Ishikawa (cell line): Measurements from ENCODE around the gene MED15.

Experiments used
- CEBPB ChIP-seq: IDR thresholded peaks from 2 replicates; pipeline ENCODE4 v1.6.1; 2012
- CREB1 ChIP-seq: IDR thresholded peaks from 2 replicates; pipeline ENCODE4 v1.6.1; 2012; ENCODE audit warnings: low read depth
- EGR1 ChIP-seq: IDR thresholded peaks from 2 replicates; pipeline ENCODE4 v1.6.1; 2012
- EP300 ChIP-seq: IDR thresholded peaks from 2 replicates; pipeline ENCODE4 v1.6.1; 2012; ENCODE audit warnings: borderline replicate concordance
- FOXM1 ChIP-seq: IDR thresholded peaks from 2 replicates; pipeline ENCODE4 v1.6.1; 2012; ENCODE audit warnings: low read depth, borderline replicate concordance
- MAX ChIP-seq: IDR thresholded peaks from 2 replicates; pipeline ENCODE4 v1.6.1; 2012
- NFIC ChIP-seq: IDR thresholded peaks from 2 replicates; pipeline ENCODE4 v1.6.1; 2012
- RAD21 ChIP-seq: IDR thresholded peaks from 2 replicates; pipeline ENCODE4 v1.6.1; 2012; ENCODE audit warnings: low read depth
- TAF1 ChIP-seq: IDR thresholded peaks from 2 replicates; pipeline ENCODE4 v1.6.1; 2012; ENCODE audit warnings: low read depth, mild to moderate bottlenecking
- TCF12 ChIP-seq: IDR thresholded peaks from 2 replicates; pipeline ENCODE4 v1.6.1; 2012; ENCODE audit warnings: low read depth
- TEAD4 ChIP-seq: IDR thresholded peaks from 2 replicates; pipeline ENCODE4 v1.6.1; 2012
- YY1 ChIP-seq: IDR thresholded peaks from 2 replicates; pipeline ENCODE4 v1.6.1; 2012; ENCODE audit warnings: low read depth
- ZBTB7A ChIP-seq: IDR thresholded peaks from 2 replicates; pipeline ENCODE4 v1.6.1; 2012; ENCODE audit warnings: low read depth
- TF ChIP-seq, protein P1 (sequence below): IDR thresholded peaks from 2 replicates; pipeline ENCODE4 v1.6.1; 2012; ENCODE audit warnings: low read depth, mild to moderate bottlenecking
- TF ChIP-seq, protein P2 (sequence below): IDR thresholded peaks from 2 replicates; pipeline ENCODE4 v1.6.1; 2012

MED15 gene

GRCh38 chr22:20577549-20577975 is 70.2 kb downstream of the MED15 start:
- TF ChIP-seq FOXM1 = no peak
- no peak for TF ChIP-seq RAD21
- no peak for TF ChIP-seq ZBTB7A
- TF ChIP-seq NFIC = no peak
- TF ChIP-seq TAF1 = no peak
- no peak for TF ChIP-seq TEAD4

- no peak for TF ChIP-seq TEAD4
- no peak for TF ChIP-seq EGR1
- TF ChIP-seq, protein P1, sequence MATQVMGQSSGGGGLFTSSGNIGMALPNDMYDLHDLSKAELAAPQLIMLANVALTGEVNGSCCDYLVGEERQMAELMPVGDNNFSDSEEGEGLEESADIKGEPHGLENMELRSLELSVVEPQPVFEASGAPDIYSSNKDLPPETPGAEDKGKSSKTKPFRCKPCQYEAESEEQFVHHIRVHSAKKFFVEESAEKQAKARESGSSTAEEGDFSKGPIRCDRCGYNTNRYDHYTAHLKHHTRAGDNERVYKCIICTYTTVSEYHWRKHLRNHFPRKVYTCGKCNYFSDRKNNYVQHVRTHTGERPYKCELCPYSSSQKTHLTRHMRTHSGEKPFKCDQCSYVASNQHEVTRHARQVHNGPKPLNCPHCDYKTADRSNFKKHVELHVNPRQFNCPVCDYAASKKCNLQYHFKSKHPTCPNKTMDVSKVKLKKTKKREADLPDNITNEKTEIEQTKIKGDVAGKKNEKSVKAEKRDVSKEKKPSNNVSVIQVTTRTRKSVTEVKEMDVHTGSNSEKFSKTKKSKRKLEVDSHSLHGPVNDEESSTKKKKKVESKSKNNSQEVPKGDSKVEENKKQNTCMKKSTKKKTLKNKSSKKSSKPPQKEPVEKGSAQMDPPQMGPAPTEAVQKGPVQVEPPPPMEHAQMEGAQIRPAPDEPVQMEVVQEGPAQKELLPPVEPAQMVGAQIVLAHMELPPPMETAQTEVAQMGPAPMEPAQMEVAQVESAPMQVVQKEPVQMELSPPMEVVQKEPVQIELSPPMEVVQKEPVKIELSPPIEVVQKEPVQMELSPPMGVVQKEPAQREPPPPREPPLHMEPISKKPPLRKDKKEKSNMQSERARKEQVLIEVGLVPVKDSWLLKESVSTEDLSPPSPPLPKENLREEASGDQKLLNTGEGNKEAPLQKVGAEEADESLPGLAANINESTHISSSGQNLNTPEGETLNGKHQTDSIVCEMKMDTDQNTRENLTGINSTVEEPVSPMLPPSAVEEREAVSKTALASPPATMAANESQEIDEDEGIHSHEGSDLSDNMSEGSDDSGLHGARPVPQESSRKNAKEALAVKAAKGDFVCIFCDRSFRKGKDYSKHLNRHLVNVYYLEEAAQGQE = no peak
- no peak for TF ChIP-seq YY1
- TF ChIP-seq FOXM1 = no peak
- TF ChIP-seq NFIC = 0 out of 2 replicates have a peak, but pooled peaks have one; percentile 6
These were observed 70.8 kb downstream of the MED15 start for GRCh38 chr22:20578192-20578591.

GRCh38 chr22:20578707-20579106 is 71.3 kb downstream of the MED15 start:
- TF ChIP-seq TAF1 = no peak
- no peak for TF ChIP-seq RAD21
- no peak for TF ChIP-seq EP300
- no peak for TF ChIP-seq CEBPB

DNA sequence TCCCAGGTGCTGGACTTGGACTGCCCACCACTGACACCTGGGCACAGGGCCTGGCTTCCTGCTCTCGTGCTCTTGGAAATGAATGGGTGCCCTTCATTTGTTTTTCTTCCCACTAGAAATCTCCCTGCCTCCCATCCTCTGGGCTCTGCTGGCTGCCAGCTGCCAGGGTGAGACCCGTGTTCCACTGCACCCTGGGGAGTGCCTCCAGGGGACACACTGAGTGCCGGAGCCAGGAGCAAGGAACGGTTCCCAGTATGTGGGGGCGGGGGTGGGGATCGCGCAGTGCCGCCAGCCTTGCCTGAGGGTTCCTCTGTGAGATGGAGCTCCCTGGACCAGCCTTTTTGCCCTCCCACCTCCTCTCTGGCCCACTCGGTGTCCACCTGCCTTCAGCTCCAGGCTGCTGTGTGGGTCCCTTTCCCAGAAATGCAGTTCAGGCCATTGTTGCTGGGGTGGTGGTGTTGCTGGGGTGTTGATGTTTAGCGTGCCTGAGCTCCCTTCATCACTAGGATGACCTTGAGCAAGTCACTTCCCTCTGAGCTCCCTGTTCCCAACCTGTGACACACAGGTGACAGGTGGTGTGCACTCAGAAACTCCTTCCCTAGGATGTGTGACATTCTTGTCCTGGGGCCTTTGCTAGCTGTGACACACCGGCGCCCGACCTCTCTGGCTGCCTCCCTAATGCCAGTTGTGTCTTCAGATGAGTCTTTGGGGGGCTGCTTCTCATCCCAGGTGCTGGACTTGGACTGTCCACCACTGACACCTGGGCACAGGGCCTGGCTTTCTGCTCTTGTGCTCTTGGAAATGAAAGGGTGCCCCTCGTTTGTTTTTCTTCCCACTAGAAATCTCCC is 72.1 kb downstream of the MED15 start:
- TF ChIP-seq YY1 = no peak
- TF ChIP-seq TAF1 = no peak
- TF ChIP-seq CEBPB = no peak
- TF ChIP-seq, protein P1 = no peak
- no peak for TF ChIP-seq EGR1
- no peak for TF ChIP-seq FOXM1
- no peak for TF ChIP-seq TCF12
- TF ChIP-seq, protein P2, sequence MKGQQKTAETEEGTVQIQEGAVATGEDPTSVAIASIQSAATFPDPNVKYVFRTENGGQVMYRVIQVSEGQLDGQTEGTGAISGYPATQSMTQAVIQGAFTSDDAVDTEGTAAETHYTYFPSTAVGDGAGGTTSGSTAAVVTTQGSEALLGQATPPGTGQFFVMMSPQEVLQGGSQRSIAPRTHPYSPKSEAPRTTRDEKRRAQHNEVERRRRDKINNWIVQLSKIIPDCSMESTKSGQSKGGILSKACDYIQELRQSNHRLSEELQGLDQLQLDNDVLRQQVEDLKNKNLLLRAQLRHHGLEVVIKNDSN = no peak
- TF ChIP-seq TEAD4 = no peak

DNA sequence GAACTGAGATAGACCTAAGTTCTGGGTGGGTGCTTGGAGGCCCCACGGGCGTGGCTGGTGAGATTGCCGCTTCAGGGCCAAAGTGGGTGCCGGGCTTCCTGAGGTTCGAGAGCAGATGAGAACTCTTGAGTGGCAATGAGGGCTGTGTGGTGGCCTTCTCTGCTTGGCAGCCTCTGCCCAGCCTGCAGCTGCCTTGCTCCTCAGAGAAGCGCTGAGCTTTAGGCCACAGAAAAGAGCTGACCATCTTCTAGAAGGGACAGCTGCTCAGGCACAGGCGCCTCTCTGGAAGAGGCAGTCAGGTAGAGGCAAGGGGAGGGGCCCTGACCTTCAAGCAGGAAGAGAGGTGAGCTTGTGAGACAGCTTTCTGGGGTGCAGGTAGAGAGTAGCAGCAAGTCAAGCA is 72.8 kb downstream of the MED15 start:
- TF ChIP-seq FOXM1 = no peak
- no peak for TF ChIP-seq YY1
- TF ChIP-seq NFIC = no peak
- TF ChIP-seq EP300 = no peak
- TF ChIP-seq TAF1 = no peak
- no peak for TF ChIP-seq CREB1
- TF ChIP-seq, protein P1 = no peak
- TF ChIP-seq, protein P2 = no peak
- no peak for TF ChIP-seq TEAD4
- no peak for TF ChIP-seq TCF12
- no peak for TF ChIP-seq RAD21
- no peak for TF ChIP-seq MAX
- no peak for TF ChIP-seq CEBPB
- no peak for TF ChIP-seq ZBTB7A
- TF ChIP-seq EGR1 = no peak
